Measurements from ENCODE around the gene SBNO2.
"Not testable (repeated sequence)": the region's sequence is repeated elsewhere in the genome, so short reads cannot be mapped to it uniquely, and the experiment has no call there.

The SBNO2 gene

DNA sequence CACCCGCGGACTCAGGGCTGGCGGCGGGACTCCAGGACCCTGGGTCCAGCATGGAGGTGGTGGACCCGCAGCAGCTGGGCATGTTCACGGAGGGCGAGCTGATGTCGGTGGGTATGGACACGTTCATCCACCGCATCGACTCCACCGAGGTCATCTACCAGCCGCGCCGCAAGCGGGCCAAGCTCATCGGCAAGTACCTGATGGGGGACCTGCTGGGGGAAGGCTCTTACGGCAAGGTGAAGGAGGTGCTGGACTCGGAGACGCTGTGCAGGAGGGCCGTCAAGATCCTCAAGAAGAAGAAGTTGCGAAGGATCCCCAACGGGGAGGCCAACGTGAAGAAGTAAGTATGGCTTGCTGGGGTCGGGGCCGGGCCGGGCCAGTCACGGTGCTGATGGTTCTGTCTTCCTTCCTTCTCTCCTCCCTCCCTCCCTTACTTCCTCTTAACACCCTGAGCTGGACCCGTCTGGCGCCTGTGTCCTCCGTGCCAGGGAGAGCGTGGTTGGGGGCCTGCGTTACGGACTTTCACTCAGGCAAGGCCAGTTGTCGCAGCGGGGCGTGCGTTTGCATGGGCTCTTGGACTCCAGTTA is 32.9 kb upstream of the SBNO2 start:
- H3K4me1 ChIP-seq (ENCODE audit: control insufficient read depth in 2 of 2, insufficient read depth in 2 of 2, low read length in 2 of 2): peaks cover 39 to 49% of the 10 kb centered on the region in 2 donors
- peak overlapping the region; percentile 68 to 89 for H3K4me3 ChIP-seq (ENCODE audit: low read length in 2 of 2)

DNA sequence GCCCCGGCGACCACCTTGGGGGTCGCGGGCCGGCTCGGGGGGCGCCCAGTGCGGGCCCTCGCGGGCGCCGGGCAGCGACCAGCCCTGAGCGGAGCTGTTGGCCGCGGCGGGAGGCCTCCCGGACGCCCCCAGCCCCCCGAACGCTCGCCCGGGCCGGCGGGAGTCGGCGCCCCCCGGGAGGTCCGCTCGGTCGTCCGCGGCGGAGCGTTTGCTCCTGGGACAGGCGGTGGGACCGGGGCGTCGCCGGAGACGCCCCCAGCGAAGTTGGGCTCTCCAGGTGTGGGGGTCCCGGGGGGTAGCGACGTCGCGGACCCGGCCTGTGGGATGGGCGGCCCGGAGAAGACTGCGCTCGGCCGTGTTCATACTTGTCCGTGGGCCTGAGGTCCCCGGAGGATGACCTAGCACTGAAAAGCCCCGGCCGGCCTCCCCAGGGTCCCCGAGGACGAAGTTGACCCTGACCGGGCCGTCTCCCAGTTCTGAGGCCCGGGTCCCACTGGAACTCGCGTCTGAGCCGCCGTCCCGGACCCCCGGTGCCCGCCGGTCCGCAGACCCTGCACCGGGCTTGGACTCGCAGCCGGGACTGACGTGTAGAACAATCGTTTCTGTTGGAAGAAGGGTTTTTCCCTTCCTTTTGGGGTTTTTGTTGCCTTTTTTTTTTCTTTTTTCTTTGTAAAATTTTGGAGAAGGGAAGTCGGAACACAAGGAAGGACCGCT is 32.2 kb upstream of the SBNO2 start:
- H3K4me1 ChIP-seq (ENCODE audit: control insufficient read depth in 2 of 2, insufficient read depth in 2 of 2, low read length in 2 of 2): peaks cover 39 to 49% of the 10 kb centered on the region in 2 donors
- H3K27me3 ChIP-seq (ENCODE audit: control insufficient read depth in 2 of 2, insufficient read depth in 2 of 2, low read length in 2 of 2): no peaks in the 10 kb centered on the region

More for the DNA sequence above, 32.9 kb upstream of the SBNO2 start:
- H3K9me3 ChIP-seq (ENCODE audit: control insufficient read depth in 2 of 2, low read length in 2 of 2): no peaks in the 10 kb centered on the region
- H3K9ac ChIP-seq (ENCODE audit: low read depth in 1 of 2, low read length in 2 of 2): peak overlapping the region; percentile 79 to 86
- H3K27me3 ChIP-seq (ENCODE audit: control insufficient read depth in 2 of 2, insufficient read depth in 2 of 2, low read length in 2 of 2): no peaks in the 10 kb centered on the region
- H3K27ac ChIP-seq (ENCODE audit: low read depth in 2 of 2, low read length in 2 of 2): peak overlapping the region; percentile 77 to 88
- H3K36me3 ChIP-seq (ENCODE audit: control insufficient read depth in 2 of 2, insufficient read depth in 2 of 2, low read length in 2 of 2): no peaks in the 10 kb centered on the region

DNA sequence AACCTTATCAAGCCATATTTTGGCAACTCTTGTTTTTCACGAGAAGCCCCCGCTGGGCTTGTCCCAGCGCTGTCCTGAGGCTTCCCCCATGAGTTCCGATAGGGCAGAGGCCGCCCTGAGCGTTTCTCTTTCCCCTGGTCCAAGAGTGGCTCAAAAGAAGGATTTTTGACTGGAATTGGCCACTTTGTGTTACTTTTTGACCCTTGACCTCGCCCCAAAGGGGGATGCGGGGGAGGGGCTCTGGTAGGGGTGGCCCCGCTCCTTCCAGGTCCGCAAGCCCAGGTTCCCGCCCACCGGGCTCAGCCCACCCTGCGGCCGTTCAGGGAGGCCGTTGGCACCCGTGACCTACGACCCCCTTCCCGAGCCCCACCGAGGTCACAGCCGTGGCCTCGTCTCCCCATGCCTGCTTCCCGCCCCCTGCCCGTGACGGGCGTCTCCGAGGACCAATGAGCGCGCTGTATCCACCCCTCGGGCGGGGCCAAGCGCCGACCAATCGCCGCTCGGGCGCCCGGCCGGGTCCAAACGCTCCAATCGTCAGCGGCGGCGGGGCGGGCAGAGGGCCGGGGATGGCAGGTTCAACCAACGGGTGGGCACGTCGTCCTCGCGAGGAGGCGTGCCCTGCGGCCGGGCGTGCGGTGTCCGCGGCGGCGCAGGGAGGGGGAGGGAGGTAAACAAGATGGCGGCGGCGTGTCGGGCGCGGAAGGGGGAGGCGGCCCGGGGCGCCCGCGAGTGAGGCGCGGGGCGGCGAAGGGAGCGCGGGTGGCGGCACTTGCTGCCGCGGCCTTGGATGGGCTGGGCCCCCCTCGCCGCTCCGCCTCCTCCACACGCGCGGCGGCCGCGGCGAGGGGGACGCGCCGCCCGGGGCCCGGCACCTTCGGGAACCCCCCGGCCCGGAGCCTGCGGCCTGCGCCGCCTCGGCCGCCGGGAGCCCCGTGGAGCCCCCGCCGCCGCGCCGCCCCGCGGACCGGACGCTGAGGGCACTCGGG is 31.3 kb upstream of the SBNO2 start, which contains the start of gene STK11:
Gene STK11 (plus strand): TSS at position 665 of the 986 bp plus-strand sequence. CDS start 1,136 bp downstream, outside the sequence.
- Histone ChIP-seq H3K4me1 (ENCODE audit: control insufficient read depth in 2 of 2, insufficient read depth in 2 of 2, low read length in 2 of 2) (peaks cover 39 to 49% of the 10 kb centered on the region in 2 donors), H3K9me3 (ENCODE audit: control insufficient read depth in 2 of 2, low read length in 2 of 2) (no peaks in the 10 kb centered on the region), H3K9ac (ENCODE audit: low read depth in 1 of 2, low read length in 2 of 2) (peak within 1 kb of the TSS; percentile 85 to 86), H3K27me3 (ENCODE audit: control insufficient read depth in 2 of 2, insufficient read depth in 2 of 2, low read length in 2 of 2) (no peaks in the 10 kb centered on the region), H3K4me3 (ENCODE audit: low read length in 2 of 2) (peak within 1 kb of the TSS; percentile 80 to 89), H3K36me3 (ENCODE audit: control insufficient read depth in 2 of 2, insufficient read depth in 2 of 2, low read length in 2 of 2) (no peaks in the 10 kb centered on the region), H3K27ac (ENCODE audit: low read depth in 2 of 2, low read length in 2 of 2) (peak within 1 kb of the TSS; percentile 78 to 88)

More for the DNA sequence above, 32.2 kb upstream of the SBNO2 start:
- H3K27ac ChIP-seq (ENCODE audit: low read depth in 2 of 2, low read length in 2 of 2): peak overlapping the region; percentile 77 to 88
- no peaks in the 10 kb centered on the region for H3K9me3 ChIP-seq (ENCODE audit: control insufficient read depth in 2 of 2, low read length in 2 of 2)
- H3K9ac ChIP-seq (ENCODE audit: low read depth in 1 of 2, low read length in 2 of 2): peak overlapping the region; percentile 79 to 86
- peak overlapping the region; percentile 68 to 89 for H3K4me3 ChIP-seq (ENCODE audit: low read length in 2 of 2)
- no peaks in the 10 kb centered on the region for H3K36me3 ChIP-seq (ENCODE audit: control insufficient read depth in 2 of 2, insufficient read depth in 2 of 2, low read length in 2 of 2)

DNA sequence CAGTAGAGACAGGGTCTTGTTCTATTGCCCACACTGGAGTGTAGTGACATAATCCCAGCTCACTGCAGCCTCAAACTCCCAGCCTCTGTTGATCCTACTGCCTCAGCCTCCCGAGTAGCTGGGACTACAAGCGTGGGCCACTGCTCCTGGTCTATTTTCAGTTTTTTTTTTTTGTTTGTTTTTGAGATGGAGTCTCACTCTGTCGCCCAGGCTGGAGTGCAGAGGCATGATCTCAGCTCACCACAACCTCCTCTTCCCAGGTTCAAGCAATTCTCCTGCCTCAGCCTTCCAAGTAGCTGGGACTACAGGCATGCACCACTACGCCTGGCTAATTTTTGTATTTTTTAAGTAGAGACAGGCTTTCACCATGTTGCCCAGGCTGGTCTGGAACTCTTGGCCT is 26.5 kb upstream of the SBNO2 start:
- not testable (repeated sequence) for H3K36me3 ChIP-seq (ENCODE audit: control insufficient read depth in 2 of 2, insufficient read depth in 2 of 2, low read length in 2 of 2); H3K27me3 ChIP-seq (ENCODE audit: control insufficient read depth in 2 of 2, insufficient read depth in 2 of 2, low read length in 2 of 2); H3K9ac ChIP-seq (ENCODE audit: low read depth in 1 of 2, low read length in 2 of 2); H3K4me3 ChIP-seq (ENCODE audit: low read length in 2 of 2); H3K27ac ChIP-seq (ENCODE audit: low read depth in 2 of 2, low read length in 2 of 2); H3K9me3 ChIP-seq (ENCODE audit: control insufficient read depth in 2 of 2, low read length in 2 of 2)
- H3K4me1 ChIP-seq (ENCODE audit: control insufficient read depth in 2 of 2, insufficient read depth in 2 of 2, low read length in 2 of 2): peaks cover 15 to 22% of the 10 kb centered on the region in 2 donors

DNA sequence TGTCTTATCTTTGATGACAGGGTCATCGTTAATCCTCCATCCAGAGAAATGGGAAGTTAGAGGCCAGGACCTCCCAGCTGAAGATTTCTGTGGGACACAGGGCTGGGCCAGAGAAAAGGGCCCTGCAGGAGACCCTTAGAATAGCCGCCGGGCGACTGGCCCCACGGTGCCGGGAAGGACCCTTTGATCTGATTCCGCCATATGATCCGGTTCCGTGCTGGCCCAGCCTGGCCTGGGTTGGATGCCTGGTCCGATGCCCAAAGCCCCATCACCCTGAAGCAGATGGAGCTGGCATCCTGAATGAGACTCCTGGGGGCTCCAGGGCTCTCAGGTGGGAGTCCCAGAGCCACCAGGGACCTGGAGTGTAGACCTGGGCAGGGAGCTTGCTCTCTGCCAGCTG is 25.5 kb upstream of the SBNO2 start:
- H3K9ac ChIP-seq (ENCODE audit: low read depth in 1 of 2, low read length in 2 of 2): no peak overlapping the region
- H3K27me3 ChIP-seq (ENCODE audit: control insufficient read depth in 2 of 2, insufficient read depth in 2 of 2, low read length in 2 of 2): no peaks in the 10 kb centered on the region
- H3K9me3 ChIP-seq (ENCODE audit: control insufficient read depth in 2 of 2, low read length in 2 of 2): no peaks in the 10 kb centered on the region
- no peaks in the 10 kb centered on the region for H3K36me3 ChIP-seq (ENCODE audit: control insufficient read depth in 2 of 2, insufficient read depth in 2 of 2, low read length in 2 of 2)
- H3K4me3 ChIP-seq (ENCODE audit: low read length in 2 of 2): no peak overlapping the region
- H3K4me1 ChIP-seq (ENCODE audit: control insufficient read depth in 2 of 2, insufficient read depth in 2 of 2, low read length in 2 of 2): peaks cover 11 to 16% of the 10 kb centered on the region in 2 donors
- H3K27ac ChIP-seq (ENCODE audit: low read depth in 2 of 2, low read length in 2 of 2): no peak overlapping the region

DNA sequence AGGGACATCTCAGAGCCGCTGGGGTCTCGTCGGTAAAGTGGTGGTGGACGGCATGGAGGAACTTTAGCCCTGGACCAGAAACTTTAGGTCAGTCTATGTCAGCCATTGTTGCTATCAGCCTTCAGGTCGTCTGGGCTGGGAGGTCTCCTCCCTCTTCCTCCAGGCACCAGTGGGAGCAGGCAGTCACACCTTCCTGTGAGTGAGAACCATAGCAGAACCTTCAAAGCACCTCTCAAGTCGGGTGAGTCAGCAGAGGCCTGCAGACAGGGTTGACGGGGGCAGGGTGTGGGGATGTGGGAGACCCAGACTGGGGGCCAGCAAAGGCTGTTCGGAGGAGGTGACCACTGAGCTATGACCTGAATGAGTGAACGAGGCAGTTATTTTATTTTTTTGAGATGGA is 15.4 kb upstream of the SBNO2 start:
- H3K4me3 ChIP-seq (ENCODE audit: low read length in 2 of 2): no peak overlapping the region
- no peaks in the 10 kb centered on the region for H3K9me3 ChIP-seq (ENCODE audit: control insufficient read depth in 2 of 2, low read length in 2 of 2)
- peaks cover 0 to 2% of the 10 kb centered on the region in 2 donors for H3K4me1 ChIP-seq (ENCODE audit: control insufficient read depth in 2 of 2, insufficient read depth in 2 of 2, low read length in 2 of 2)
- no peaks in the 10 kb centered on the region for H3K27me3 ChIP-seq (ENCODE audit: control insufficient read depth in 2 of 2, insufficient read depth in 2 of 2, low read length in 2 of 2)
- no peak overlapping the region for H3K27ac ChIP-seq (ENCODE audit: low read depth in 2 of 2, low read length in 2 of 2)
- no peak overlapping the region for H3K9ac ChIP-seq (ENCODE audit: low read depth in 1 of 2, low read length in 2 of 2)
- no peaks in the 10 kb centered on the region for H3K36me3 ChIP-seq (ENCODE audit: control insufficient read depth in 2 of 2, insufficient read depth in 2 of 2, low read length in 2 of 2)

DNA sequence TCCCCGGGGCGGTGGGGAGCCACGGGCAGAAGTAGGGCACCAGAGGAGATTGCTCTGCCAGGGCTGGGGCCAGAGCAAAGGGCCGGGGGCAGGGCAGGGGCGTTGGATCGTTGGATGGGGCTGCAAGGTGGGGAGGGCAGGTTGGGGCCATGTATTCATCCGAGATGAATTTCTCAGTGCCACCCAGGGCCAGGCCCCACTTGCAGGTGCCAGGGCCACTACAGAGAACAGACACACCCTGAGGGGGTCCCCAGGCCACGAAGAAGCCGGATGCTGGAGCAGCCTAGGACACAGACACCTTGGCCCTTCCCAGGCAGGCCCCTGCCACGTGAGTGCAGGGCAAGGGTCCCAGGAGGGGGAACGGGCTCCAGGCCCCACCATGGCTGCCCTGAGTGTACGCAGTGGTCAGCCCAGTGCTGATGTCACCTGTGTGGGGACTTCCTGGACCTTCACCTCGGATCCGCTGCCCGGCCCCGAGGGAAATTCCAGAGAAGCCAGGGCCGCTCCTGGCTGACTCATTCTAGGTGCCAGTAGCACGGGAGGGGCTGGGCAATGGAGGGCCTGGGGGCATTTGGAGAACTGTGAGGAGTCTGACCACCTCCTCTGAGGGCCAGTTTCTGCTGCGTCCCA is 9.6 kb upstream of the SBNO2 start:
- Histone ChIP-seq H3K36me3 (ENCODE audit: control insufficient read depth in 2 of 2, insufficient read depth in 2 of 2, low read length in 2 of 2) (no peaks in the 10 kb centered on the region), H3K9me3 (ENCODE audit: control insufficient read depth in 2 of 2, low read length in 2 of 2) (no peaks in the 10 kb centered on the region), H3K27me3 (ENCODE audit: control insufficient read depth in 2 of 2, insufficient read depth in 2 of 2, low read length in 2 of 2) (no peaks in the 10 kb centered on the region), H3K27ac (ENCODE audit: low read depth in 2 of 2, low read length in 2 of 2) (peak overlapping the region; percentile 23 to 64), H3K4me1 (ENCODE audit: control insufficient read depth in 2 of 2, insufficient read depth in 2 of 2, low read length in 2 of 2) (peaks cover 17 to 28% of the 10 kb centered on the region in 2 donors), H3K9ac (ENCODE audit: low read depth in 1 of 2, low read length in 2 of 2) (peak overlapping the region in 1 of 2 donors; percentile 39), H3K4me3 (ENCODE audit: low read length in 2 of 2) (no peak overlapping the region)

DNA sequence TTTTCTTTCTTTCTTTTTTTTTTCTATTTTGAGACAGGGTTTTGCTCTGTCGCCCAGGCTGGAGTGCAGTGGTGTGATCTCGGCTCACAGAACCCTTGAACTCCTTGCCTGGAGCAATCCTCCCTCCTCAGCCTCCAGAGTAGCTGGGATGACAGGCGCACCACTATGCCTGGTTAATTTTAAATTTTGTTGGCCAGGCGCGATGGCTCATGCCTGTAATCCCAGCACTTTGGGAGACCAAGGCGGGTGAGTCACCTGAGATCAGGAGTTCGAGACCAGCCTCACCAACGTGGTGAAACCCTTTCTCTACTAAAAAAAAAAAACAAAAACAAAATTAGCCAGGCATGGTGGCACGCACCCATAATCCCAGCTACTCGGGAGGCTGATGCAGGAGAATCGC is 8.7 kb upstream of the SBNO2 start:
- H3K27ac ChIP-seq (ENCODE audit: low read depth in 2 of 2, low read length in 2 of 2): no peak overlapping the region
- H3K9me3 ChIP-seq (ENCODE audit: control insufficient read depth in 2 of 2, low read length in 2 of 2): no peaks in the 10 kb centered on the region
- no peak overlapping the region for H3K4me3 ChIP-seq (ENCODE audit: low read length in 2 of 2)
- H3K4me1 ChIP-seq (ENCODE audit: control insufficient read depth in 2 of 2, insufficient read depth in 2 of 2, low read length in 2 of 2): peaks cover 17 to 30% of the 10 kb centered on the region in 2 donors
- no peaks in the 10 kb centered on the region for H3K27me3 ChIP-seq (ENCODE audit: control insufficient read depth in 2 of 2, insufficient read depth in 2 of 2, low read length in 2 of 2)
- H3K9ac ChIP-seq (ENCODE audit: low read depth in 1 of 2, low read length in 2 of 2): no peak overlapping the region
- H3K36me3 ChIP-seq (ENCODE audit: control insufficient read depth in 2 of 2, insufficient read depth in 2 of 2, low read length in 2 of 2): no peaks in the 10 kb centered on the region

DNA sequence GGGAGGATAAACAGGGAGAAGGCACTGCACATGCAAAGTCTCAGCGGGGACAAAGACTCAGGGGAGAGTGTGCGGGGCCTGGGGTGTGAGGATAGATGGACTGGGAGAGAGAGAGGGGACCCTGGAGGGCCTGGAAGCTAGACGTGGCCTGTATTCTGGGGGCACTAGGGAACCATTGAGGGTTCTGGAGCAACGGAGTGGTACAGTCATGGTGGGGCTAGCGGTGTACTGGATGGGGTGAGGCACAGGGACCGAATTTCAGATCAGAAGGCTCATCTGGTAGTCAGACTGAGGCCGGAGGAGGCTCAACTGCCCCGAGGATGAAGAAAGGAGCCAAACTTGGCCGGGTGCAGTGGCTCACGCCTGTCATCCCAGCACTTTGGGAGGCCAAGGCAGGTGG is 8.0 kb upstream of the SBNO2 start:
- Histone ChIP-seq H3K9ac (ENCODE audit: low read depth in 1 of 2, low read length in 2 of 2) (peak overlapping the region in 1 of 2 donors; percentile 30), H3K27me3 (ENCODE audit: control insufficient read depth in 2 of 2, insufficient read depth in 2 of 2, low read length in 2 of 2) (no peaks in the 10 kb centered on the region), H3K4me3 (ENCODE audit: low read length in 2 of 2) (no peak overlapping the region), H3K9me3 (ENCODE audit: control insufficient read depth in 2 of 2, low read length in 2 of 2) (no peaks in the 10 kb centered on the region), H3K27ac (ENCODE audit: low read depth in 2 of 2, low read length in 2 of 2) (peak overlapping the region; percentile 32 to 43), H3K36me3 (ENCODE audit: control insufficient read depth in 2 of 2, insufficient read depth in 2 of 2, low read length in 2 of 2) (no peaks in the 10 kb centered on the region), H3K4me1 (ENCODE audit: control insufficient read depth in 2 of 2, insufficient read depth in 2 of 2, low read length in 2 of 2) (peaks cover 17 to 31% of the 10 kb centered on the region in 2 donors)

Measured in mucosa of rectum (tissue), 2 donors.